GM15510 (cell line): ENCODE results near the gene PRPF8.
A peak's percentile ranks its signal among the peaks of the same experiment; 100 is the strongest.

Source experiments
- POLR2A ChIP-seq: IDR thresholded peaks from 3 replicates; pipeline ENCODE4 v1.6.1; 2011; ENCODE audit warnings: borderline replicate concordance; ENCODE audit not compliant: insufficient read length; ENCODE audit errors: extremely low read depth

The PRPF8 gene

DNA sequence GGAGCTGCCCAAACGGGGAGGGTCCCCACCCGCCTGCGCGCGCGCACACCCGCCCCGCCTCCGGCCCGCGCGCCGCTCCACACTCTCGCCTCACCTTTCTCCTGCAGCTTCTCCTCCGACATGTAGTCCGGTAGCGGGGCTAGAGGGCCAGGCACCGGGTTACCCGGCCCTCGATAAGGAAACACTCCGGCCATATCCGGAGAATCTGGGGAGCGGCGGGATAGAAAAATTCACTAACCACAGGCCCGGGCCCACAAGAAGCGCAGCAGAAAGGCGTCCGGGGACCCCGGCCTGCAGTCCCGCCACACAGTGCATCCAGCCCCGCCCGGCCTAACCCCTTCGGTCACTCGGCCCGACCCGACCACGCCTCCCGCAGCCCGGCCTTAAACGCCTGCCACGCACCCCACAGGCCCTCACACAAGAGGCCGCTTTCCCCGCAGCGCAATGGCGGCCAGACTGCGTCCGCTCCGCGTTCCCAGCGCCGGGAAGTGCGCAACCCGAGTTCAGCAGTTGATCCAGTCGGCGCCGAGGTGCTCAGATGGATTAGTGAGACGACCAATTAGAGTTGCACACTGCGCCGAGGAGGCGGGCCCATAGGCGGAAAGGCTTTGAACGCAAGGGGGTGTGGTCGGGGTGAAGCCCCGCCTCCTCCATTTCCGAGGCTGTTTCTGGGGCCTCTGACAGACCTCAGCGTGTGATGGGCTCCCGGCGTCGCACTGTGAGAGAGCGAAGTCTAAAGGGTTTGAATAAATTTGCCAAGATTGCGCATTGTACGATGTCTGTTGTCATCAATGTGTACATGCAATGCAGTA, at the start of gene PRPF8:
Gene PRPF8, minus strand, starts transcription at position 490 of the 812 bp plus-strand sequence. Its CDS starts 296 bp downstream, at position 194.
- TF ChIP-seq POLR2A: peak; percentile 82

DNA sequence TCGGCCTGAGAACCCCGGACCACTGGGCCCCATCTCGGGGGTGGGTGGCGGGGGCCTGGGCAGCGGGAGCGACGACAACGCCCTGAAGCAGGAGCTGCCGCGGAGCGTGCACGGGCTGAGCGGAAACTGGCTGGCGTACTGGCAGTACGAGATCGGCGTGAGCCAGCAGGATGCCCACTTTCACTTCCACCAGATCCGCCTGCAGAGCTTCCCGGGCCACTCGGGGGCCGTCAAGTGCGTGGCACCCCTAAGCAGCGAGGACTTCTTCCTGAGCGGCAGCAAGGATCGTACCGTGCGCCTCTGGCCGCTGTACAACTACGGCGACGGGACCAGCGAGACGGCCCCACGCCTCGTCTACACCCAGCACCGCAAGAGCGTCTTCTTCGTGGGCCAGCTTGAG, 49.1 kb upstream of the PRPF8 start:
- TF ChIP-seq POLR2A: no peak

DNA sequence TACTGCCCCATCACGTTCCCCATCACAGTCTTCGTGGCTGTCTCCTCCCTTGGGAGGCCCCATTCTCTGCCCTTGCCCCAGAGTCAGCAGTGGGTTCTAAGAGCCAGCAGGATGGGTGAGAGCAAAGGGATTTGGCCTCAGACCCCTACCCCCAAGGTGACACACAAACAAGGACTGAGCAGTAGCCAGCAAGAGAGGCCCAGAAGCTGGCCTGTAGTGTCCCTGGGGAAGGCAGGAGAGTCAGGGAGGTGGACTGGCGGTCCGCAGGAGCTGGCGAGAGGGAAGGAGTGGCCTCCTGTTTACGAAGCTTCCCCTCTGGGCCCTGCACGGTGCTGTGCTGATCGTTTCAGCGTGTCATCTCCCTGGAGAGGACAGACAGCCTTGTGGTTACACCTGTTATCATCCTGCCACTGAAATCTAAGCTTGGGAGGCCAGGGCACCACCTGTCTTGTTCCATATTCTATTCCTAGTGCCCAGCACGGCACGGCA, 48.2 kb upstream of the PRPF8 start:
- TF ChIP-seq POLR2A: no peak

DNA sequence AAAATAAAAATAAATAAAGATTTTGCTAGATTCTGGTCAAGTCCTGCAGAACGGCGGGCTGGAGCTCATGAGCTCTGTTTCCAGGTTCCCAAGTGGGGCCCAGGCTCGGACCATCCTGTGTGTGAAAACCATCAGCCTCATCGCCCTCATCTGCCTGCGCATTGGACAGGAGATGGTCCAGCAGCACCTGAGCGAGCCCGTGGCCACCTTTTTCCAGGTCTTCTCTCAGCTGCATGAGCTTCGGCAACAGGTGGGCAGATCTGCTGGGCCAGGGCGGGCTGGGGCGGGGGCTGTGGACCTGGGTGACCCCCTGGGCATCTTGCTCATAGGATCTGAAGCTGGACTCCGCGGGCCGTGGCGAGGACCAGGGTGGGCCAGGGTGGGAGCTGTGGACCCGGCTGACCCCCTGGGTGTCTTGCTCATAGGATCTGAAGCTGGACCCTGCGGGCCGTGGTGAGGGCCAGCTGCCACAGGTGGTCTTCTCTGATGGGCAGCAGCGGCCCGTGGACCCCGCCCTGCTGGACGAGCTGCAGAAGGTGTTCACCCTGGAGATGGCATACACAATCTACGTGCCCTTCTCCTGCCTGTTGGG, 47.7 kb upstream of the PRPF8 start:
- TF ChIP-seq POLR2A: no peak

DNA sequence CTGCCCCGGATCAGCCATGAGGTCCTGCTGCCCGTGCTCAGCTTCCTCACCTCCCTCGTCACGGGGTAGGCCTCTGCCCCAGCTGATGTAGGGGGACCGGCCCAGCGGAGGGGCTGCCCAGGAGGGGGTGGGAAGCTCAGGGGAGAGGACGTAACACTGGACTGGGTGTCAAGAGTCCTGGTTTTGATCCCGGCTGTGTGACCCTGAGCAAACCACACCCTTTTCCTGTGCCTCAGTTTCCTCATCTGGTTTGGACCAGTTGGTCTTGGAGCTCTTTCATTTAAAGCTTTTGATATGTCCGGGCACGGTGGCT, 46.5 kb upstream of the PRPF8 start:
- TF ChIP-seq POLR2A: no peak

DNA sequence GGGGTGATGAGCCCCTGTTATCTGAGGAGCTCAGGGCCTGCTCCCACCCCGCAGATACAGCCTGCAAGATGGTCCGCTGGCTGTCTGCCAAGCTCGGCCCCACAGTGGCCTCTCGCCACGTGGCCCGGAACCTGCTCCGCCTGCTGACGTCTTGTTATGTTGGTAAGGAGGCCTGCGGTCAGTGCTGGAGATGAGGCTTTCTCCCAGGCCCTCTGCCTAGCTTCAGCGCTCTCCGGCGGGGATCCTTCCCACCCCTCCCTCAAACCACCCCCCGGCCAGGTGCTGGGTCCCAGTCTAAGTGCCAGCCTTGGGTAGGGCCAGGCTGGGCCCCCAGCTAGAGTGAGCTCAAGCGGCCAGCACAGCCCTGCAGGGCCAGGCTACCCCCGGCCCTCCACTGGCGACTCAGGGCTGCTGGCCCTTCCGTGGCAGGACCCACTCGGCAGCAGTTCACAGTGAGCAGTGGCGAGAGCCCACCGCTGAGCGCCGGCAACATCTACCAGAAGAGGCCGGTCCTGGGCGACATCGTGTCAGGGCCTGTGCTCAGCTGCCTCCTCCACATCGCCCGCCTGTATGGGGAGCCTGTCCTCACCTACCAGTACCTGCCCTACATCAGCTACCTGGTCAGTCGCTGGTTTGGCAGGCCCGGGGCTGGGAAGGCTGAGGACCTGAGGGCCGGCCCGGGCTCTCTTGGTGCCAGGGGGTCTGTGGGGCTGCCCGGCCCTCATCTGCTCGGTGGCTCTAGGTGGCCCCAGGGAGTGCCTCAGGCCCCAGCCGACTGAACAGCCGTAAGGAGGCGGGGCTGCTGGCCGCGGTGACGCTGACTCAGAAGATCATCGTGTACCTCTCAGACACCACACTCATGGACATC, 45.9 kb upstream of the PRPF8 start:
- no peak for TF ChIP-seq POLR2A

DNA sequence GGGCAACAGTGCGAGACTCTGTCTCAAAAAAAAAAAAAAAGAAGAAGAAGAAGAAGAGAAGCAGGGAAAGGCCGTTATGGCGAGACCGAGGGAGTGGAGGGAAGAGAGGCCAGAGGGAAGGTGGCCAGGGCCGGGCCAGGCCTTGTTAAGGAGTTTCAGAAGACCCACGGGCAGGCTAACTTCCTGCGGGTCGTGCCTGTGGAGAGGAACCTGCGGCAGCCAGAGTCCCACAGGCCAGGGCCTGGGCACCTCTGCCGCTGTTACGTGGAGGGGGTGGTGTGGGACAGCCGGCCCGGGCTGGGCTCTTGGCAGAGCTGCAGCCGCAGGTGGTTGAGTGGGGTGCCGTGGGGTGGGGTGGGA, 45.3 kb upstream of the PRPF8 start:
- TF ChIP-seq POLR2A: no peak

DNA sequence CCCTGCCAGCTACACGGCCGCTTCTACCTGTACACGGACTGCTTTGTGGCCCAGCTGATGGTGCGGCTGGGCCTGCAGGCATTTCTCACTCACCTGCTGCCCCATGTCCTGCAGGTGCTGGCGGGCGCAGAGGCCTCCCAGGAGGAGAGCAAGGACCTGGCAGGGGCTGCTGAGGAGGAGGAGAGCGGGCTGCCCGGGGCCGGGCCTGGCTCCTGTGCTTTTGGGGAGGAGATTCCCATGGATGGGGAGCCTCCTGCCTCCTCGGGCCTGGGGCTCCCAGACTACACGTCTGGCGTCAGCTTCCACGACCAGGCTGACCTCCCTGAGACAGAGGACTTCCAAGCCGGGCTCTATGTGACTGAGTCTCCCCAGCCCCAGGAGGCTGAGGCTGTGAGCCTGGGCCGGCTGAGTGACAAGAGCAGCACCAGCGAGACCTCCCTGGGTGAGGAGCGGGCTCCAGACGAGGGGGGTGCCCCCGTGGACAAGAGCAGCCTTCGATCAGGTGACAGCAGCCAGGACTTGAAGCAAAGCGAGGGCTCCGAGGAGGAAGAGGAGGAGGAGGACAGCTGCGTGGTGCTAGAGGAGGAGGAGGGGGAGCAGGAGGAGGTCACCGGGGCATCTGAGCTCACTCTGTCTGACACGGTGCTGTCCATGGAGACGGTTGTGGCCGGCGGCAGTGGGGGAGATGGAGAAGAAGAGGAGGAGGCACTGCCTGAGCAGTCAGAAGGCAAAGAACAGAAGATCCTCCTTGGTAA, 43.4 kb upstream of the PRPF8 start:
- TF ChIP-seq POLR2A: no peak

DNA sequence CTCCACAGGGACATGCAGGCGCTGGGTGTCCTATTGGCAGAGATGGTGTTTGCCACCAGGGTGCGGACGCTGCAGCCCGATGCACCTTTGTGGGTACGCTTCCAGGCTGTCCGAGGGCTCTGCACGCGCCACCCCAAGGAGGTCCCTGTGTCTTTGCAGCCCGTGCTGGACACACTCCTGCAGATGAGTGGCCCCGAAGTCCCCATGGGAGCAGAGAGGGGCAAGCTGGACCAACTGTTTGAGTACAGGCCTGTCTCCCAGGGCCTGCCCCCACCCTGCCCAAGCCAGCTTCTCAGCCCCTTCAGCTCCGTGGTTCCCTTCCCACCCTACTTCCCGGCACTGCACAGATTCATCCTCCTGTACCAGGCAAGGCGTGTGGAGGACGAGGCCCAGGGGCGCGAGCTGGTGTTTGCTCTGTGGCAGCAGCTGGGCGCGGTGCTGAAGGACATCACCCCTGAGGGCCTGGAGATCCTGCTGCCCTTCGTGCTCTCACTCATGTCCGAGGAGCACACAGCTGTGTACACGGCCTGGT, 42.7 kb upstream of the PRPF8 start:
- TF ChIP-seq POLR2A: no peak

DNA sequence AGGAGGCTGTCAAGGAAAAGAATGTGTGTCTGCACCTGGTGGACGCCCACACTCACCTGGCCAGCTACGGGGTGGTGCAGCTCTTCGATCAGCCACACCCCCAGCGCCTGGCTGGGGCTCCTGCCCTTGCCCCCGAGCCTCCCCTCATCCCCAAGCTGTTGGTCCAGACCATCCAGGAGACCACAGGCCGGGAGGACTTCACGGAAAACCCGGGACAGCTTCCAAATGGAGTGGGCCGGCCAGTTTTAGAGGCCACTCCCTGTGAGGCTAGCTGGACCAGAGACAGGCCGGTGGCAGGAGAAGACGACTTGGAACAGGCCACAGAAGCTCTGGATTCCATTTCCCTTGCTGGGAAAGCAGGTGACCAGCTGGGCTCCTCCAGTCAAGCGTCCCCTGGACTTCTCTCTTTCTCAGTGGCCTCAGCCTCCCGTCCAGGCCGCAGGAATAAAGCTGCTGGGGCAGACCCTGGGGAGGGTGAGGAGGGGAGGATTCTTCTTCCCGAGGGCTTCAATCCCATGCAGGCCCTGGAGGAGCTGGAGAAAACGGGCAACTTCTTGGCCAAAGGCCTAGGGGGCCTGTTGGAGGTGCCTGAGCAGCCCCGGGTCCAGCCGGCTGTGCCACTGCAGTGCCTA, 42.1 kb upstream of the PRPF8 start:
- no peak for TF ChIP-seq POLR2A

DNA sequence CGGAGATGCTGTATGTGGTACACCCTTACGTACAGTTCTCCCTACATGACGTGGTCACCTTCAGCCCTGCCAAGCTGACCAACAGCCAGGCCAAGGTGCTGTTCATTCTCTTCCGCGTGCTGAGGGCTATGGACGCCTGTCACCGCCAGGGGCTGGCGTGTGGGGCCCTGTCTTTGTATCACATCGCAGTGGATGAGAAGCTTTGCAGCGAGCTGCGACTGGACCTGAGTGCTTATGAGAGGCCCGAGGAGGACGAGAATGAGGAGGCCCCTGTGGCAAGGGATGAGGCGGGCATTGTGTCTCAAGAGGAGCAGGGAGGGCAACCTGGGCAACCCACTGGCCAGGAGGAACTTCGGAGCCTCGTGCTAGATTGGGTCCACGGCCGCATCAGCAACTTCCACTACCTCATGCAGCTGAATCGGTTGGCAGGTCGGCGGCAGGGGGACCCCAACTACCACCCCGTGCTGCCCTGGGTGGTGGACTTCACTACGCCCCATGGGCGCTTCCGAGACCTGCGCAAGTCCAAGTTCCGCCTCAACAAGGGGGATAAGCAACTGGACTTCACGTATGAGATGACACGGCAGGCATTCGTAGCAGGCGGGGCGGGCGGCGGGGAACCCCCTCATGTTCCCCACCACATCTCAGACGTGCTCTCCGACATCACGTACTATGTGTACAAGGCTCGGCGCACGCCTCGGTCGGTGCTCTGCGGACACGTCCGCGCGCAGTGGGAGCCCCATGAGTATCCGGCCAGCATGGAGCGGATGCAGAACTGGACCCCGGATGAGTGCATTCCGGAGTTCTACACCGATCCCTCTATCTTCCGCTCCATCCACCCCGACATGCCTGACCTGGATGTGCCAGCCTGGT, 41.2 kb upstream of the PRPF8 start:
- TF ChIP-seq POLR2A: no peak

DNA sequence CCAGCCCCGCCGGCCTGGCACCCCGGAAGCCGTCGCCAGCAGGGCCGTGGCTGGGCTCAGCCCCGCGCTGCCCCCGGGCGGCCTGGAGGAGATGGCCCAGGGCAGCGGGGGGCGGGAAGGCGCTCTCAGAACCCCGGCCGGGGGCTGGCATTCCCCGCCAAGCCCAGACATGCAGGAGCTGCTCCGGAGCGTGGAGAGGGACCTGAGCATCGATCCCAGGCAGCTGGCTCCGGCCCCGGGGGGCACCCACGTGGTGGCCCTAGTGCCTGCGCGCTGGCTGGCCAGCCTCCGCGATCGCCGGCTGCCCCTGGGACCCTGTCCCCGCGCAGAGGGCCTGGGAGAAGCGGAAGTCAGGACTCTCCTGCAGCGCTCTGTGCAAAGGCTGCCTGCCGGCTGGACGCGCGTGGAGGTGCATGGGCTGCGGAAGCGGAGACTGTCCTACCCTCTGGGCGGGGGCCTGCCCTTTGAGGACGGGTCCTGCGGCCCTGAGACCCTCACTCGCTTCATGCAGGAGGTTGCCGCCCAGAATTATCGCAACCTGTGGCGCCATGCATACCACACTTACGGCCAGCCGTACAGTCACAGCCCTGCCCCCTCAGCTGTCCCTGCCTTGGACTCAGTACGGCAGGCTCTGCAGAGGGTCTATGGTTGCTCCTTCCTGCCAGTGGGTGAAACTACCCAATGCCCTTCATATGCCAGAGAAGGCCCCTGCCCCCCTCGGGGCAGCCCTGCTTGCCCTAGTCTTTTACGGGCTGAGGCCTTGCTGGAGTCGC, 40.4 kb upstream of the PRPF8 start:
- no peak for TF ChIP-seq POLR2A
